GM21526 (cell line): ENCODE measurements around the gene SINHCAF.
A peak's percentile ranks its signal among the peaks of the same experiment; 100 is the strongest.
"Not testable (repeated sequence)": the region's sequence is repeated elsewhere in the genome, so short reads cannot be mapped to it uniquely, and the experiment has no call there.

Experiments
- ATAC-seq: cut with Tn5 transposase; IDR thresholded peaks from one replicate; pipeline ENCODE4 v1.9.1; 2021; ENCODE audit warnings: moderate library complexity; ENCODE audit not compliant: unreplicated experiment, low FRiP score

The SINHCAF gene, protein sequence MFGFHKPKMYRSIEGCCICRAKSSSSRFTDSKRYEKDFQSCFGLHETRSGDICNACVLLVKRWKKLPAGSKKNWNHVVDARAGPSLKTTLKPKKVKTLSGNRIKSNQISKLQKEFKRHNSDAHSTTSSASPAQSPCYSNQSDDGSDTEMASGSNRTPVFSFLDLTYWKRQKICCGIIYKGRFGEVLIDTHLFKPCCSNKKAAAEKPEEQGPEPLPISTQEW

GRCh38 chr12:31325877-31326631 is at the start of gene SINHCAF:
TSS of gene SINHCAF (minus strand) at chr12:31326150. CDS start at chr12:31298204, 27,946 bp downstream.
- ATAC-seq: peak; percentile 49

DNA sequence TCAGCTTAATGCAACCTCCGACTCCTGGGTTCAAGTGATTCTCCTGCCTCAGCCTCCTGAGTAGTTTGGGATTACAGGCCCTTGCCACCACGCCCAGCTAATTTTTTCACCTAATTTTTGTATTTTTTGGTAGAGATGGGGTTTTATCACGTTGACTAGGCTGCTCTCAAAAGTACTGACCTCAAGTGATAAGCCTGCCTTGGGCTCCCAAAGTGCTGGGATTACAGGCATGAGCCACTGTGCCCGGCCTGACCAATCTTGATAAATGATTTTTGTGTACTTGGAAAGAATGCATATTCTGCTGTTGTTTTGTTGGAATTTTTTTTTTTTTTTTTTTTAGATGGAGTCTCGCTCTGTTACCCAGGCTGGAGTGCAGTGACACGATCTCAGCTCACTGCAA is 49.5 kb upstream of the SINHCAF start:
- not testable (repeated sequence) for ATAC-seq

DNA sequence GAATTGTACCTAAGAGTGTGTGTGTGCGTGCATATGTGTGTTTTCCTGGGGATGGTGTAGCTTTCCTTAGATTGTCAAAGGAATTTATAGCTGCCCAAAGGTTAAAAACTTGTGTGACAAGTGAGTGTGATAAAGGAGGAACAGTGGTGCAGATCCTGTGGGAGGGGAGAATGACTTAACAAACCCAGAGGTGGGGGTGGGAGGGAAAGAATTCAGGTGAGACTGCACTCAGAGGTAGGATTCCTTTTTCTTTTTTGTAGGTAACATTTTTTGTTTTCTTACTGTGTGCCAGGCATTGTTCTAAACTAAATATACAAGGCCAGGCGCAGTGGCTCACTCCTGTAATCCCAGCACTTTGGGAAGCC is 45.3 kb upstream of the SINHCAF start:
- ATAC-seq: no peak

DNA sequence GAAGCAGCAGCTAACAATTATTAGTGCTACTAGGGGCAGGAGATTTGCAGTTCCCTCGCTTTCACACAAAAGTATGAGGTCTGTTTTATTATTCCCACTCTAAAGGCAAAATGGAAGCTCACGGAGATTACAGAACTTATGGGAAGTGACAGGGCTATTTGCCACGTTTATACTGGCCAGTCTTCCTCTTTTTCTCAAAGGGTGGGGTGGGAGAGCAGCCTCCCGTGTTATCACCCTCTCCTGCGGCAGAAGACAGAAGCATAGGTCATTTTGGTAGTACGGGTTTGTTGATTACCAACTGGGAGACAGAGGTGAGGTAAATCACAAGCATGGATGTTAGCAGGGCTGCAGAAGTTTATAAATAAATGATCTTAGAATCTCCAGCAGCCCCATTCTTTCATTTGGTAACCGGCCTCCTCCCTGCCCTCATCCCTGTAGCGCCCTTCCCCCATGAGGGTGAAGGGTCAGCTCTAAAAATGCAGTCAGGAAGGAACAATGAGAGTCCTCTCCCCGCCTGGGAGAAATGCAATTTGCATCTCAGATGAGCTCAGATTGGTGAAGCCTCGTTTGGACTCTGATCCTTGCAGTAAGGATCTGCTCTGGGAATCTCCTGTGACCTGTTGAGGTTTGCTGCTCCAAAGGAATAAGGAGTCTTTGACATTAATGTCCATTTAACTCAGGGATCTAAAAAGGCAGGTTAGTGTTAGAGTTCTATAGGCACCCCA is 44.7 kb upstream of the SINHCAF start:
- ATAC-seq: no peak

GRCh38 chr12:31369712-31370521 is 44.0 kb upstream of the SINHCAF start:
- ATAC-seq: no peak

DNA sequence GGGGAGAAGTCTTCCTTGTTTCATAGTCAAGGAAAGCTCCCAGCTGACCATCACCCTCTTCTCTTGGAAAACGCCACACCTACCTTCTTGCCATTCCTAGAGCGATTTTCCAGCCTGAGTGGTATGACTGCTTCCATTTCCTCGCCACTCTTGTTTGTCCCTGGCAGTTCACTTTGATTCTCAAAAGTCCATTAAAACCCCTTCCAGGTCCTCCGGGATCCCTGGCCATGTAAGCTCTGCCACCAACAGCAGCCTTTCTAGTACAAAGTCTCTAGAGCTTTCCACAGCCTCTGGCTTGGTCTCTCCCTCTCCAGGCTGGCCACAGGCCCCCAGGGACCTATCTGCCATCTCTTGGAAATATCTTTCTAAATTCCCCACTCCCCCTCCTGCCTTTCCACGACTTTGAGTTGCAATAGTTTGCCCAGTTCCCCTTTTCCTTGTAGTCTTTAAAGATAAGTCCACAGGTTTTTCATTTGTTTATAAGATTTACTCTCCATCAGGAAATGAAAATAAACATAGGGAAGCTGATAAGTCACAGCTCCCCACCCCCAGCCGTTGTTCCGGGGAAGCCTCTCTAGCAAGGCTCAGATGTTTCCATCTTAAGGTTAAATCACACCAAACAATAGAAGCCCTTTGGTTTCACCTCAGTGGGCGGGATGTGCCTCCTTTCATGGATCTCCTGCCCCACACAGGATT is 42.9 kb upstream of the SINHCAF start:
- no peak for ATAC-seq

- ATAC-seq: no peak
Observed at GRCh38 chr12:31366104-31366621, 40.2 kb upstream of the SINHCAF start.

GRCh38 chr12:31363831-31364230 is 37.9 kb upstream of the SINHCAF start:
- ATAC-seq: no peak

DNA sequence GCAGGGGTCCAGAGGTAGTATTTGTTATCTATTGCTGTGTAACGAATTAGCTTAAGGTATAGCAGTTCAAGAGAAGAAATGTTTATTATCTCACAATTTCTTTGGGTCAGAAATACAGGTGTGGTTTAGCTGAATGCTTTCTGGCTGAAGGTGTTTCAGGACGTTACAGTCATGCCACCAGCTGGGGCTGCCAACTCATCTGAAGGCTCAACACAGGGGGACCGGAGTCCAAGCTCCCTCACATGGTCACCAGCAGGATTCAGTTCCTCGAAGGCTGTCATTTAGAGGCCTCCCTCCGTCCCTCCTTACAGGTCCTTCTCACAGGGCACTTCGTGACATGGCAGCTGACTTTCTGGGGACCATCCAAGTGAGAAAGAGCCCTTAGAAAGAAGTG is 37.5 kb upstream of the SINHCAF start:
- peak; percentile 12 for ATAC-seq

GRCh38 chr12:31362759-31363415 is 36.9 kb upstream of the SINHCAF start:
- ATAC-seq: peak; percentile 75

- peak; percentile 42 for ATAC-seq
Observed at GRCh38 chr12:31362115-31362758, 36.3 kb upstream of the SINHCAF start.

GRCh38 chr12:31361730-31362114 is 35.8 kb upstream of the SINHCAF start:
- ATAC-seq: no peak

GRCh38 chr12:31355747-31356107 is 29.8 kb upstream of the SINHCAF start:
- no peak for ATAC-seq

GRCh38 chr12:31353750-31354708 is 28.1 kb upstream of the SINHCAF start:
- ATAC-seq: no peak

- ATAC-seq: no peak
Observed at GRCh38 chr12:31346267-31346666, 20.3 kb upstream of the SINHCAF start.

- ATAC-seq: no peak
Observed at GRCh38 chr12:31343139-31343538, 17.2 kb upstream of the SINHCAF start.

DNA sequence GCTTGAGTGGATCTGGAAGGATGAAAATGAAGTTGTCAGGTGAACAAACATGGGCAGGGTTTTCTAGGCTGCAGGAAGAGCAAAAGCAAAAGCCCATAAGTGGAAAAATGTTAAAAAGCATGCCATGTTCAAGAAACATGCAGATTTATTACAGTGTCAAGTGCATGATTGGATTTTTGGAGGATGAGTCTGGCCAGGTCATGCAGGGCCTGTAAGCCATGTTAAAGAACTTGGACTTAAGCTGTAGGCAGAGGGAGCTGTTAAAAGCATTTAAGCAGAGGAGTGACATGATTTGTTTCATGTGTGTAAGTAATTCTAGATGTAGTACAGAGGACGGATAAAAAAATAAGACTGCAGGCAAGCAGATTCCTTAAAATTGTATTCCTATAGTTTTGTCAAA is 16.3 kb upstream of the SINHCAF start:
- no peak for ATAC-seq
